Epithelial cell of proximal tubule (primary cell): ENCODE measurements around the gene FBRSL1. TPM values are rescaled to one million over a fixed set of nuclear protein-coding genes. Genes with fewer than 3 reads are reported as not detected.

Experiments
- DNase-seq: peaks from one replicate; pipeline ENCODE4 v3.0.0-alpha.2; 2011; ENCODE audit warnings: low read depth
- H3K4me3 ChIP-seq: 2 replicates; pipeline ENCODE4 v1.5.1; 2011; ENCODE audit warnings: low read depth, mild to moderate bottlenecking, low read length
- CTCF ChIP-seq: conservative IDR thresholded peaks from 2 replicates; pipeline ENCODE4 v1.5.1; 2012; ENCODE audit warnings: low read depth, mild to moderate bottlenecking, low read length
- total RNA-seq: library from RNA; depleted of rRNA; stranded (reverse); fragments of >200 nt; gene quantifications from 2 replicates; pipeline ENCODE4 v1.2.3, GENCODE V29; 2015

FBRSL1 gene
- total RNA-seq, 1 donor from 2014 or later = 95.9 TPM

GRCh38 chr12:132466241-132467201, 23.4 kb upstream of the FBRSL1 start:
- H3K4me3 ChIP-seq = no peak overlapping the region

GRCh38 chr12:132467511-132467910, 22.4 kb upstream of the FBRSL1 start:
- DNase-seq = no peak
- no peak for TF ChIP-seq CTCF
- H3K4me3 ChIP-seq = no peak overlapping the region

More at GRCh38 chr12:132466241-132467201, 23.4 kb upstream of the FBRSL1 start:
- no peak for TF ChIP-seq CTCF
- no peak for DNase-seq

GRCh38 chr12:132469423-132469822, 20.5 kb upstream of the FBRSL1 start:
- H3K4me3 ChIP-seq = no peak overlapping the region
- no peak for DNase-seq
- TF ChIP-seq CTCF = no peak

- DNase-seq = no peak
- TF ChIP-seq CTCF = no peak
- H3K4me3 ChIP-seq = no peak overlapping the region
These were observed 19.6 kb upstream of the FBRSL1 start for GRCh38 chr12:132470397-132470796.

GRCh38 chr12:132471011-132471857, 18.7 kb upstream of the FBRSL1 start:
- no peak for DNase-seq
- no peak overlapping the region for H3K4me3 ChIP-seq
- TF ChIP-seq CTCF = no peak

- no peak overlapping the region for H3K4me3 ChIP-seq
- TF ChIP-seq CTCF = no peak
- no peak for DNase-seq
These were observed 18.1 kb upstream of the FBRSL1 start for GRCh38 chr12:132471858-132472255.
